ENCODE measurements around the gene FAM228B.
"Not testable (repeated sequence)": the region's sequence is repeated elsewhere in the genome, so short reads cannot be mapped to it uniquely, and the experiment has no call there.

FAM228B gene

GRCh38 chr2:24093270-24093669, 30.0 kb upstream of the FAM228B start:
- WGBS (ENCODE audit: extremely low coverage, insufficient coverage, low lambda C conversion rate): no CpG with 5 or more reads among the region's 5 CpGs
- H2AK5ac ChIP-seq (ENCODE audit: low read length); H3K23ac ChIP-seq (ENCODE audit: low read length); H3K36me3 ChIP-seq (ENCODE audit: control insufficient read depth, insufficient read depth, low read length); H2BK5ac ChIP-seq (ENCODE audit: low read length); H3K18ac ChIP-seq (ENCODE audit: low read length); H3K27ac ChIP-seq (ENCODE audit: low read depth, low read length); H3K79me1 ChIP-seq (ENCODE audit: low read length); H4K5ac ChIP-seq (ENCODE audit: low read length); H3K4ac ChIP-seq (ENCODE audit: low read depth, low read length); DNase-seq; H2BK120ac ChIP-seq (ENCODE audit: low read depth, low read length); H3K4me2 ChIP-seq (ENCODE audit: low read length); H3K4me1 ChIP-seq (ENCODE audit: control insufficient read depth, low read depth, low read length); H4K8ac ChIP-seq (ENCODE audit: low read depth, low read length); H3K27me3 ChIP-seq (ENCODE audit: insufficient read depth, low read length, poor library complexity); H3K79me2 ChIP-seq (ENCODE audit: control insufficient read depth, insufficient read depth, low read length); H3K9ac ChIP-seq (ENCODE audit: low read length); H3K4me3 ChIP-seq (ENCODE audit: low read length); H2BK15ac ChIP-seq (replicated peaks; ENCODE audit: low read depth); H3K56ac ChIP-seq (ENCODE audit: low read length): not testable (repeated sequence)

GRCh38 chr2:24095171-24095677, 28.0 kb upstream of the FAM228B start:
- not testable (repeated sequence) for H4K8ac ChIP-seq (ENCODE audit: low read depth, low read length); H3K36me3 ChIP-seq (ENCODE audit: control insufficient read depth, insufficient read depth, low read length); H2AK5ac ChIP-seq (ENCODE audit: low read length); H3K4ac ChIP-seq (ENCODE audit: low read depth, low read length); H2BK120ac ChIP-seq (ENCODE audit: low read depth, low read length); H3K4me3 ChIP-seq (ENCODE audit: low read length); H3K56ac ChIP-seq (ENCODE audit: low read length); H3K18ac ChIP-seq (ENCODE audit: low read length); H3K4me1 ChIP-seq (ENCODE audit: control insufficient read depth, low read depth, low read length); H4K5ac ChIP-seq (ENCODE audit: low read length); H3K23ac ChIP-seq (ENCODE audit: low read length); H3K27ac ChIP-seq (ENCODE audit: low read depth, low read length); H3K27me3 ChIP-seq (ENCODE audit: insufficient read depth, low read length, poor library complexity); H2BK15ac ChIP-seq (replicated peaks; ENCODE audit: low read depth); H2BK5ac ChIP-seq (ENCODE audit: low read length); H3K79me1 ChIP-seq (ENCODE audit: low read length); H3K79me2 ChIP-seq (ENCODE audit: control insufficient read depth, insufficient read depth, low read length); H3K9ac ChIP-seq (ENCODE audit: low read length); H3K4me2 ChIP-seq (ENCODE audit: low read length)
- DNase-seq: peak; percentile 32
- WGBS (ENCODE audit: extremely low coverage, insufficient coverage, low lambda C conversion rate): no CpG with 5 or more reads among the region's 17 CpGs

GRCh38 chr2:24100732-24101131, 22.5 kb upstream of the FAM228B start:
- not testable (repeated sequence) for H3K18ac ChIP-seq (ENCODE audit: low read length); H3K56ac ChIP-seq (ENCODE audit: low read length); H3K4me3 ChIP-seq (ENCODE audit: low read length); DNase-seq; H3K4me1 ChIP-seq (ENCODE audit: control insufficient read depth, low read depth, low read length); H2BK15ac ChIP-seq (replicated peaks; ENCODE audit: low read depth); H4K8ac ChIP-seq (ENCODE audit: low read depth, low read length); H3K79me1 ChIP-seq (ENCODE audit: low read length); H3K27me3 ChIP-seq (ENCODE audit: insufficient read depth, low read length, poor library complexity); H3K27ac ChIP-seq (ENCODE audit: low read depth, low read length); H3K9ac ChIP-seq (ENCODE audit: low read length); H3K4me2 ChIP-seq (ENCODE audit: low read length); H3K36me3 ChIP-seq (ENCODE audit: control insufficient read depth, insufficient read depth, low read length); H3K4ac ChIP-seq (ENCODE audit: low read depth, low read length); H2AK5ac ChIP-seq (ENCODE audit: low read length); H2BK120ac ChIP-seq (ENCODE audit: low read depth, low read length); H3K79me2 ChIP-seq (ENCODE audit: control insufficient read depth, insufficient read depth, low read length); H4K5ac ChIP-seq (ENCODE audit: low read length); H3K23ac ChIP-seq (ENCODE audit: low read length); H2BK5ac ChIP-seq (ENCODE audit: low read length)
- WGBS (ENCODE audit: extremely low coverage, insufficient coverage, low lambda C conversion rate): no CpG with 5 or more reads among the region's 2 CpGs

- Histone ChIP-seq H3K79me1 (ENCODE audit: low read length) (no peaks in the 10 kb centered on the region), H3K18ac (ENCODE audit: low read length) (no peak overlapping the region), H2BK15ac (replicated peaks; ENCODE audit: low read depth) (no peak overlapping the region), H2AK5ac (ENCODE audit: low read length) (no peak overlapping the region), H3K4me3 (ENCODE audit: low read length) (no peak overlapping the region), H2BK5ac (ENCODE audit: low read length) (no peak overlapping the region), H3K27me3 (ENCODE audit: insufficient read depth, low read length, poor library complexity) (no peaks in the 10 kb centered on the region), H3K79me2 (ENCODE audit: control insufficient read depth, insufficient read depth, low read length) (no peaks in the 10 kb centered on the region), H3K23ac (ENCODE audit: low read length) (no peak overlapping the region), H3K4me2 (ENCODE audit: low read length) (no peak overlapping the region), H3K9ac (ENCODE audit: low read length) (no peak overlapping the region), H3K36me3 (ENCODE audit: control insufficient read depth, insufficient read depth, low read length) (no peaks in the 10 kb centered on the region), H3K4ac (ENCODE audit: low read depth, low read length) (no peak overlapping the region), H4K5ac (ENCODE audit: low read length) (no peak overlapping the region), H4K8ac (ENCODE audit: low read depth, low read length) (no peak overlapping the region), H3K4me1 (ENCODE audit: control insufficient read depth, low read depth, low read length) (no peaks in the 10 kb centered on the region), H3K56ac (ENCODE audit: low read length) (no peak overlapping the region), H3K27ac (ENCODE audit: low read depth, low read length) (no peak overlapping the region), H2BK120ac (ENCODE audit: low read depth, low read length) (no peak overlapping the region)
- DNase-seq: no peak
- WGBS (ENCODE audit: extremely low coverage, insufficient coverage, low lambda C conversion rate): no CpG with 5 or more reads among the region's 2 CpGs
These were observed 21.3 kb upstream of the FAM228B start for GRCh38 chr2:24101992-24102391.

- no peaks in the 10 kb centered on the region for H3K79me1 ChIP-seq (ENCODE audit: low read length)
- H3K23ac ChIP-seq (ENCODE audit: low read length): no peak overlapping the region
- DNase-seq: no peak
- no peaks in the 10 kb centered on the region for H3K4me1 ChIP-seq (ENCODE audit: control insufficient read depth, low read depth, low read length)
- no peaks in the 10 kb centered on the region for H3K79me2 ChIP-seq (ENCODE audit: control insufficient read depth, insufficient read depth, low read length)
- H3K36me3 ChIP-seq (ENCODE audit: control insufficient read depth, insufficient read depth, low read length): no peaks in the 10 kb centered on the region
- H3K4me2 ChIP-seq (ENCODE audit: low read length): no peak overlapping the region
- no peak overlapping the region for H2BK120ac ChIP-seq (ENCODE audit: low read depth, low read length)
- WGBS (ENCODE audit: extremely low coverage, insufficient coverage, low lambda C conversion rate): no CpG with 5 or more reads among the region's 1 CpG
- H3K4me3 ChIP-seq (ENCODE audit: low read length): no peak overlapping the region
- H3K18ac ChIP-seq (ENCODE audit: low read length): no peak overlapping the region
- no peak overlapping the region for H4K5ac ChIP-seq (ENCODE audit: low read length)
- no peak overlapping the region for H2AK5ac ChIP-seq (ENCODE audit: low read length)
- no peak overlapping the region for H3K4ac ChIP-seq (ENCODE audit: low read depth, low read length)
- no peak overlapping the region for H2BK5ac ChIP-seq (ENCODE audit: low read length)
- H4K8ac ChIP-seq (ENCODE audit: low read depth, low read length): no peak overlapping the region
- H2BK15ac ChIP-seq (replicated peaks; ENCODE audit: low read depth): no peak overlapping the region
- no peak overlapping the region for H3K56ac ChIP-seq (ENCODE audit: low read length)
- no peaks in the 10 kb centered on the region for H3K27me3 ChIP-seq (ENCODE audit: insufficient read depth, low read length, poor library complexity)
- H3K9ac ChIP-seq (ENCODE audit: low read length): no peak overlapping the region
- H3K27ac ChIP-seq (ENCODE audit: low read depth, low read length): no peak overlapping the region
These were observed 20.6 kb upstream of the FAM228B start for GRCh38 chr2:24102677-24103076.

GRCh38 chr2:24104110-24104650, 19.1 kb upstream of the FAM228B start:
- H3K56ac ChIP-seq (ENCODE audit: low read length): no peak overlapping the region
- DNase-seq: no peak
- no peaks in the 10 kb centered on the region for H3K4me1 ChIP-seq (ENCODE audit: control insufficient read depth, low read depth, low read length)
- H2BK15ac ChIP-seq (replicated peaks; ENCODE audit: low read depth): no peak overlapping the region
- WGBS (ENCODE audit: extremely low coverage, insufficient coverage, low lambda C conversion rate): no CpG with 5 or more reads among the region's 8 CpGs
- H4K5ac ChIP-seq (ENCODE audit: low read length): no peak overlapping the region
- H3K4ac ChIP-seq (ENCODE audit: low read depth, low read length): no peak overlapping the region
- H3K23ac ChIP-seq (ENCODE audit: low read length): no peak overlapping the region
- H4K8ac ChIP-seq (ENCODE audit: low read depth, low read length): no peak overlapping the region
- H2BK5ac ChIP-seq (ENCODE audit: low read length): no peak overlapping the region
- no peak overlapping the region for H2AK5ac ChIP-seq (ENCODE audit: low read length)
- H3K27me3 ChIP-seq (ENCODE audit: insufficient read depth, low read length, poor library complexity): no peaks in the 10 kb centered on the region
- H3K4me3 ChIP-seq (ENCODE audit: low read length): no peak overlapping the region
- no peak overlapping the region for H3K4me2 ChIP-seq (ENCODE audit: low read length)
- H3K27ac ChIP-seq (ENCODE audit: low read depth, low read length): no peak overlapping the region
- H3K9ac ChIP-seq (ENCODE audit: low read length): no peak overlapping the region
- no peaks in the 10 kb centered on the region for H3K36me3 ChIP-seq (ENCODE audit: control insufficient read depth, insufficient read depth, low read length)
- no peak overlapping the region for H2BK120ac ChIP-seq (ENCODE audit: low read depth, low read length)
- H3K18ac ChIP-seq (ENCODE audit: low read length): no peak overlapping the region
- H3K79me1 ChIP-seq (ENCODE audit: low read length): no peaks in the 10 kb centered on the region
- no peaks in the 10 kb centered on the region for H3K79me2 ChIP-seq (ENCODE audit: control insufficient read depth, insufficient read depth, low read length)
